Right atrium auricular region (tissue), 2 donors: ENCODE data around the gene CDK14. TPM values are rescaled to one million over a fixed set of nuclear protein-coding genes. Genes with fewer than 3 reads are reported as not detected.

ENCODE experiments used
- DNase-seq: peaks from one replicate; pipeline ENCODE4 v3.0.0-alpha.2; 2019; ENCODE audit warnings: low spot score
- H3K27ac ChIP-seq, 2 donors: fragments of 200-600 bp; sonication (generic); 1 replicate in 1 of 2; 2 replicates in 1 of 2; pipeline ENCODE4 v1.5.1; 2016 to 2019
- H3K27me3 ChIP-seq, 2 donors: fragments of 200-600 bp; sonication (generic); one replicate each; pipeline versions ENCODE4 v1.5.1 to v1.6.0; 2017 to 2019
- H3K36me3 ChIP-seq: fragments of 200-600 bp; sonication (generic); one replicate; pipeline ENCODE4 v1.5.1; 2016
- H3K4me1 ChIP-seq, 2 donors: fragments of 200-600 bp; sonication (generic); one replicate each; pipeline versions ENCODE4 v1.5.1 to v1.6.0; 2017 to 2019
- H3K4me3 ChIP-seq, 2 donors: fragments of 200-600 bp; sonication (generic); 1 replicate in 1 of 2; 2 replicates in 1 of 2; pipeline ENCODE4 v1.5.1; 2017 to 2019; ENCODE audit warnings: mild to moderate bottlenecking in 1 of 2, moderate library complexity in 1 of 2
- H3K9me3 ChIP-seq, 2 donors: fragments of 200-600 bp; sonication (generic); one replicate each; pipeline ENCODE4 v1.5.1; 2019
- CTCF ChIP-seq, 2 donors: fragments of 200-600 bp; sonication (generic); IDR thresholded peaks; one replicate each; pipeline ENCODE4 v1.5.1; 2019; ENCODE audit warnings: antibody characterized with exemption in 2 of 2
- total RNA-seq, 2 donors: library from RNA; depleted of rRNA; stranded (reverse); fragments of >200 nt; gene quantifications; one replicate each; pipeline ENCODE4 v1.1.0, GENCODE V29; 2016

Gene CDK14
- total RNA-seq, 2 donors from 2014 or later: 21.5 to 37.9 TPM

- Histone ChIP-seq H3K4me1 (no peaks in the 10 kb centered on the region), H3K4me3 (no peak overlapping the region), H3K27me3 (no peaks in the 10 kb centered on the region), H3K27ac (no peak overlapping the region), H3K36me3 (no peaks in the 10 kb centered on the region), H3K9me3 (no peaks in the 10 kb centered on the region)
- DNase-seq: no peak
- no peak for TF ChIP-seq CTCF (IDR thresholded peaks at IDR 0.05)
Observed at GRCh38 chr7:90948085-90948484, 352.0 kb downstream of the CDK14 start.

GRCh38 chr7:90951229-90951628 lies 355.1 kb downstream of the CDK14 start:
- Histone ChIP-seq H3K36me3 (no peaks in the 10 kb centered on the region), H3K4me3 (no peak overlapping the region), H3K9me3 (no peaks in the 10 kb centered on the region), H3K27ac (no peak overlapping the region), H3K4me1 (no peaks in the 10 kb centered on the region), H3K27me3 (no peaks in the 10 kb centered on the region)
- no peak for DNase-seq
- no peak for TF ChIP-seq CTCF (IDR thresholded peaks at IDR 0.05)

- H3K4me1 ChIP-seq: no peaks in the 10 kb centered on the region
- no peak for DNase-seq
- no peaks in the 10 kb centered on the region for H3K9me3 ChIP-seq
- H3K27ac ChIP-seq: no peak overlapping the region
- no peak for TF ChIP-seq CTCF (IDR thresholded peaks at IDR 0.05)
- no peaks in the 10 kb centered on the region for H3K36me3 ChIP-seq
- H3K27me3 ChIP-seq: no peaks in the 10 kb centered on the region
- H3K4me3 ChIP-seq: no peak overlapping the region
Observed at GRCh38 chr7:90951986-90952954, 356.1 kb downstream of the CDK14 start.

GRCh38 chr7:90955641-90956207 lies 359.6 kb downstream of the CDK14 start:
- no peak overlapping the region for H3K4me3 ChIP-seq
- H3K36me3 ChIP-seq: no peaks in the 10 kb centered on the region
- no peak for DNase-seq
- no peaks in the 10 kb centered on the region for H3K27me3 ChIP-seq
- no peak overlapping the region for H3K27ac ChIP-seq
- no peak for TF ChIP-seq CTCF (IDR thresholded peaks at IDR 0.05)
- H3K9me3 ChIP-seq: no peaks in the 10 kb centered on the region
- H3K4me1 ChIP-seq: peaks cover 3 to 17% of the 10 kb centered on the region in 2 donors

GRCh38 chr7:90957883-90958282 lies 361.8 kb downstream of the CDK14 start:
- H3K4me1 ChIP-seq: peaks cover 3 to 17% of the 10 kb centered on the region in 2 donors
- H3K36me3 ChIP-seq: no peaks in the 10 kb centered on the region
- no peak overlapping the region for H3K4me3 ChIP-seq
- H3K27me3 ChIP-seq: no peaks in the 10 kb centered on the region
- no peak for TF ChIP-seq CTCF (IDR thresholded peaks at IDR 0.05)
- H3K27ac ChIP-seq: no peak overlapping the region
- DNase-seq: no peak
- no peaks in the 10 kb centered on the region for H3K9me3 ChIP-seq
